HepG2 (cell line): ENCODE results near the gene STAP2. TPM values are rescaled to one million over a fixed set of nuclear protein-coding genes. Genes with fewer than 3 reads are reported as not detected.

Experiments used
- CEBPB ChIP-seq: IDR thresholded peaks from 2 replicates; pipeline ENCODE4 v1.6.1; 2011; ENCODE audit warnings: low read depth, low read length, improper control_type of control experiment, borderline replicate concordance
- CREB1 ChIP-seq, 2 experiments: fragments of 450-650 bp in 1 of 2; IDR thresholded peaks; 2 replicates each; pipeline ENCODE4 v1.6.1; 2016 to 2017; ENCODE audit warnings: control low read depth in 1 of 2, mild to moderate bottlenecking in 1 of 2, missing compliant biosample characterization in 1 of 2, missing genetic modification characterization in 1 of 2
- GLI4 ChIP-seq: sonication (generic); formaldehyde crosslinking; IDR thresholded peaks from 2 replicates; pipeline ENCODE4 v1.5.1; 2020; ENCODE audit warnings: missing genetic modification reagents, mild to moderate bottlenecking, moderate library complexity, borderline replicate concordance
- LBX2 ChIP-seq: sonication (generic); formaldehyde crosslinking; IDR thresholded peaks from 2 replicates; pipeline ENCODE4 v1.5.0; 2020; ENCODE audit warnings: missing genetic modification reagents, mild to moderate bottlenecking, borderline replicate concordance
- PHB2 ChIP-seq: fragments of 450-650 bp; IDR thresholded peaks from 2 replicates; pipeline ENCODE4 v1.6.1; 2018; ENCODE audit not compliant: partially characterized antibody
- RBM22 ChIP-seq: fragments of 200-400 bp; formaldehyde crosslinking; optimal IDR thresholded peaks from 2 replicates; pipeline ENCODE3; 2017; ENCODE audit warnings: mild to moderate bottlenecking, low read length, moderate library complexity
- REPIN1 ChIP-seq: sonication (generic); formaldehyde crosslinking; IDR thresholded peaks from 2 replicates; pipeline ENCODE4 v1.8.0; 2022; ENCODE audit warnings: missing genetic modification reagents, low read depth, mild to moderate bottlenecking, borderline replicate concordance
- ZMYM2 ChIP-seq: sonication (generic); formaldehyde crosslinking; IDR thresholded peaks from 2 replicates; pipeline ENCODE4 v1.8.0; 2022; ENCODE audit warnings: mild to moderate bottlenecking, missing genetic modification reagents
- ZNF160 ChIP-seq: sonication (generic); formaldehyde crosslinking; IDR thresholded peaks from 2 replicates; pipeline ENCODE4 v1.8.0; 2022; ENCODE audit warnings: mild to moderate bottlenecking, inconsistent platforms, missing genetic modification reagents
- ZNF607 ChIP-seq: sonication (generic); formaldehyde crosslinking; IDR thresholded peaks from 2 replicates; pipeline ENCODE4 v1.5.1; 2020; ENCODE audit warnings: missing genetic modification reagents, mild to moderate bottlenecking, borderline replicate concordance
- ZNF839 ChIP-seq: sonication (generic); formaldehyde crosslinking; IDR thresholded peaks from 2 replicates; pipeline ENCODE4 v1.4.0; 2020; ENCODE audit warnings: missing genetic modification reagents, mild to moderate bottlenecking, borderline replicate concordance
- ZNF841 ChIP-seq: sonication (generic); formaldehyde crosslinking; IDR thresholded peaks from 2 replicates; pipeline ENCODE4 v1.8.1; 2023; ENCODE audit warnings: missing genetic modification reagents, borderline replicate concordance
- ZNF850 ChIP-seq: sonication (generic); formaldehyde crosslinking; conservative IDR thresholded peaks from 2 replicates; pipeline ENCODE4 v1.9.0; 2021; ENCODE audit warnings: mild to moderate bottlenecking, missing genetic modification reagents
- polyA plus RNA-seq, 8 experiments: library from polyadenylated mRNA; depleted of rRNA in 3 of 8; stranded (reverse) in 7 of 8; unstranded in 1 of 8; fragments of >200 nt; fragmentation: Illumina TruSeq in 4 of 8; extraction: Trizol in 4 of 8; gene quantifications; 2 replicates each; pipeline versions ENCODE4 v1.2.1 to v1.2.3, GENCODE V29; 2011 to 2016; ENCODE audit warnings: low read depth in 4 of 8, missing spikeins in 1 of 8, mixed read lengths in 1 of 8; ENCODE audit not compliant: insufficient read depth in 1 of 8
- total RNA-seq, 5 experiments: library from RNA; depleted of rRNA; stranded (reverse); fragments of >200 nt; fragmentation: Illumina TruSeq; extraction: Trizol; gene quantifications; 2 replicates each; pipeline ENCODE4 v1.2.3, GENCODE V29; 2016; ENCODE audit warnings: low read depth in 1 of 5
- TF ChIP-seq, protein P1 (sequence below): sonication (generic); formaldehyde crosslinking; IDR thresholded peaks from 2 replicates; pipeline ENCODE4 v1.8.1; 2023; ENCODE audit warnings: mild to moderate bottlenecking, inconsistent platforms, moderate library complexity, missing genetic modification reagents, borderline replicate concordance
- TF ChIP-seq, protein P2 (sequence below): sonication (generic); formaldehyde crosslinking; IDR thresholded peaks from 2 replicates; pipeline ENCODE4 v1.4.0; 2020; ENCODE audit warnings: missing genetic modification reagents
- TF ChIP-seq, protein P3 (sequence below): sonication (generic); formaldehyde crosslinking; IDR thresholded peaks from 2 replicates; pipeline ENCODE4 v1.4.0; 2020; ENCODE audit warnings: mild to moderate bottlenecking, missing genetic modification reagents, borderline replicate concordance
- TF ChIP-seq, protein P4 (sequence below): sonication (generic); formaldehyde crosslinking; IDR thresholded peaks from 2 replicates; pipeline ENCODE4 v1.9.0; 2021; ENCODE audit warnings: missing genetic modification reagents, borderline replicate concordance

STAP2 gene
- total and polyA plus RNA-seq, 2 of the 13 experiments (the other 11 are each of a cell fraction or from before 2014, with no cell fraction given): 39.0 to 43.7 TPM

DNA sequence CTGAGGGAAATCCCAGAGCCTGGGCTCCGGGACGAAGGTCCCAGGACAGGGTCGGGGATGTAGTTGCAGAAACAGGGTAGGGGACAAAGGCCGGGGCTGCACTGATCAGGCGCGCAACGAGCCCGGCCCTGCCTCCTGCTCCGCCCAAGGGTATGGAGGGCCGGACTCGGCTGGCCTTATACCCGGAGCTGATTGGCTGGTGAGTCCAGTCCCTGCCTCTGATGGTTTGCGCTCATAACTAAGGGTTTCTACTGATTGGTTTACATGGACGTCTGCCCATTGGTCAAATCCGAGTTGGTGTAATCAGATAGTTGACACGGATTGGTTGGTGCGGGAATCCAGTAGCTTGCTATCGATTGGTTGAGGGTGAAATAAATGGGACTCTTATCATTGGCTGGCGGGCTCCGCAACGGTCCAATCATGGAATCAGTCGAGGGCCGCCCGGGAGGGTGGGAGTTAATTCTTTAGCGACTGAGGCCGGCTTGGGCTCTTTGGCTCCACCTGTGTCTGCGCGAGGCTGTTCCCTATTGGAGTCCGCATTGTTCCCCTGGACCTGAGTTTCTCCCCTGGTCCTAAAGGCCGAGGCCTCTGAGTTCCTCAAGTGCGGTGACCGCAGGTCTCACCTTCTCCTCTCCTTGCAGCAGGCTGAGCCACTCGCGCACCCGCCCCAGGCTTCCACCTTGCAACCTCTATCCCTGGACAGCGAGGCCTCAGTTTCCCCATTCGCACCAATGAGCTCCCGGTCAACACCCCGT lies 4.2 kb upstream of the STAP2 start (continued):
- TF ChIP-seq, protein P1, sequence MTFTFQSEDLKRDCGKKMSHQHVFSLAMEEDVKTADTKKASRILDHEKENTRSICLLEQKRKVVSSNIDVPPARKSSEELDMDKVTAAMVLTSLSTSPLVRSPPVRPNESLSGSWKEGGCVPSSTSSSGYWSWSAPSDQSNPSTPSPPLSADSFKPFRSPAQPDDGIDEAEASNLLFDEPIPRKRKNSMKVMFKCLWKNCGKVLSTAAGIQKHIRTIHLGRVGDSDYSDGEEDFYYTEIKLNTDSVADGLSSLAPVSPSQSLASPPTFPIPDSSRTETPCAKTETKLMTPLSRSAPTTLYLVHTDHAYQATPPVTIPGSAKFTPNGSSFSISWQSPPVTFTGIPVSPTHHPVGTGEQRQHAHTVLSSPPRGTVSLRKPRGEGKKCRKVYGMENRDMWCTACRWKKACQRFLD (CRISPR knock-in tag): 0 out of 2 replicates have a peak, but pooled peaks have one; percentile 22
- TF ChIP-seq ZNF850: peak; percentile 92; the same call in 1 of the 2 replicates
- no peak for TF ChIP-seq ZNF841 (CRISPR knock-in tag)
- no peak; the same call in 1 of the 2 replicates for TF ChIP-seq ZMYM2 (CRISPR knock-in tag)
- no peak for TF ChIP-seq RBM22
- peak; percentile 87 for TF ChIP-seq CREB1 (IDR thresholded peaks at IDR 0.05)
- peak; percentile 91 for TF ChIP-seq CREB1 (CRISPR knock-in tag; IDR thresholded peaks at IDR 0.05)
- TF ChIP-seq CEBPB: peak; percentile 12; the same call in 1 of the 2 replicates
- TF ChIP-seq PHB2: no peak
- no peak for TF ChIP-seq ZNF839 (CRISPR knock-in tag)
- TF ChIP-seq, protein P2, sequence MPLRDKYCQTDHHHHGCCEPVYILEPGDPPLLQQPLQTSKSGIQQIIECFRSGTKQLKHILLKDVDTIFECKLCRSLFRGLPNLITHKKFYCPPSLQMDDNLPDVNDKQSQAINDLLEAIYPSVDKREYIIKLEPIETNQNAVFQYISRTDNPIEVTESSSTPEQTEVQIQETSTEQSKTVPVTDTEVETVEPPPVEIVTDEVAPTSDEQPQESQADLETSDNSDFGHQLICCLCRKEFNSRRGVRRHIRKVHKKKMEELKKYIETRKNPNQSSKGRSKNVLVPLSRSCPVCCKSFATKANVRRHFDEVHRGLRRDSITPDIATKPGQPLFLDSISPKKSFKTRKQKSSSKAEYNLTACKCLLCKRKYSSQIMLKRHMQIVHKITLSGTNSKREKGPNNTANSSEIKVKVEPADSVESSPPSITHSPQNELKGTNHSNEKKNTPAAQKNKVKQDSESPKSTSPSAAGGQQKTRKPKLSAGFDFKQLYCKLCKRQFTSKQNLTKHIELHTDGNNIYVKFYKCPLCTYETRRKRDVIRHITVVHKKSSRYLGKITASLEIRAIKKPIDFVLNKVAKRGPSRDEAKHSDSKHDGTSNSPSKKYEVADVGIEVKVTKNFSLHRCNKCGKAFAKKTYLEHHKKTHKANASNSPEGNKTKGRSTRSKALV (CRISPR knock-in tag): no peak
- TF ChIP-seq, protein P3, sequence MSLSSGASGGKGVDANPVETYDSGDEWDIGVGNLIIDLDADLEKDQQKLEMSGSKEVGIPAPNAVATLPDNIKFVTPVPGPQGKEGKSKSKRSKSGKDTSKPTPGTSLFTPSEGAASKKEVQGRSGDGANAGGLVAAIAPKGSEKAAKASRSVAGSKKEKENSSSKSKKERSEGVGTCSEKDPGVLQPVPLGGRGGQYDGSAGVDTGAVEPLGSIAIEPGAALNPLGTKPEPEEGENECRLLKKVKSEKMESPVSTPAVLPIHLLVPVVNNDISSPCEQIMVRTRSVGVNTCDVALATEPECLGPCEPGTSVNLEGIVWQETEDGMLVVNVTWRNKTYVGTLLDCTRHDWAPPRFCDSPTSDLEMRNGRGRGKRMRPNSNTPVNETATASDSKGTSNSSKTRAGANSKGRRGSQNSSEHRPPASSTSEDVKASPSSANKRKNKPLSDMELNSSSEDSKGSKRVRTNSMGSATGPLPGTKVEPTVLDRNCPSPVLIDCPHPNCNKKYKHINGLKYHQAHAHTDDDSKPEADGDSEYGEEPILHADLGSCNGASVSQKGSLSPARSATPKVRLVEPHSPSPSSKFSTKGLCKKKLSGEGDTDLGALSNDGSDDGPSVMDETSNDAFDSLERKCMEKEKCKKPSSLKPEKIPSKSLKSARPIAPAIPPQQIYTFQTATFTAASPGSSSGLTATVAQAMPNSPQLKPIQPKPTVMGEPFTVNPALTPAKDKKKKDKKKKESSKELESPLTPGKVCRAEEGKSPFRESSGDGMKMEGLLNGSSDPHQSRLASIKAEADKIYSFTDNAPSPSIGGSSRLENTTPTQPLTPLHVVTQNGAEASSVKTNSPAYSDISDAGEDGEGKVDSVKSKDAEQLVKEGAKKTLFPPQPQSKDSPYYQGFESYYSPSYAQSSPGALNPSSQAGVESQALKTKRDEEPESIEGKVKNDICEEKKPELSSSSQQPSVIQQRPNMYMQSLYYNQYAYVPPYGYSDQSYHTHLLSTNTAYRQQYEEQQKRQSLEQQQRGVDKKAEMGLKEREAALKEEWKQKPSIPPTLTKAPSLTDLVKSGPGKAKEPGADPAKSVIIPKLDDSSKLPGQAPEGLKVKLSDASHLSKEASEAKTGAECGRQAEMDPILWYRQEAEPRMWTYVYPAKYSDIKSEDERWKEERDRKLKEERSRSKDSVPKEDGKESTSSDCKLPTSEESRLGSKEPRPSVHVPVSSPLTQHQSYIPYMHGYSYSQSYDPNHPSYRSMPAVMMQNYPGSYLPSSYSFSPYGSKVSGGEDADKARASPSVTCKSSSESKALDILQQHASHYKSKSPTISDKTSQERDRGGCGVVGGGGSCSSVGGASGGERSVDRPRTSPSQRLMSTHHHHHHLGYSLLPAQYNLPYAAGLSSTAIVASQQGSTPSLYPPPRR (CRISPR knock-in tag): no peak
- TF ChIP-seq, protein P4, sequence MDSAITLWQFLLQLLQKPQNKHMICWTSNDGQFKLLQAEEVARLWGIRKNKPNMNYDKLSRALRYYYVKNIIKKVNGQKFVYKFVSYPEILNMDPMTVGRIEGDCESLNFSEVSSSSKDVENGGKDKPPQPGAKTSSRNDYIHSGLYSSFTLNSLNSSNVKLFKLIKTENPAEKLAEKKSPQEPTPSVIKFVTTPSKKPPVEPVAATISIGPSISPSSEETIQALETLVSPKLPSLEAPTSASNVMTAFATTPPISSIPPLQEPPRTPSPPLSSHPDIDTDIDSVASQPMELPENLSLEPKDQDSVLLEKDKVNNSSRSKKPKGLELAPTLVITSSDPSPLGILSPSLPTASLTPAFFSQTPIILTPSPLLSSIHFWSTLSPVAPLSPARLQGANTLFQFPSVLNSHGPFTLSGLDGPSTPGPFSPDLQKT (CRISPR knock-in tag): no peak
- no peak for TF ChIP-seq ZNF607 (CRISPR knock-in tag)
- no peak for TF ChIP-seq GLI4 (CRISPR knock-in tag)
- no peak for TF ChIP-seq LBX2 (CRISPR knock-in tag)
- TF ChIP-seq REPIN1 (CRISPR knock-in tag): peak; percentile 52; the same call in 1 of the 2 replicates
- 0 out of 2 replicates have a peak, but pooled peaks have one; percentile 71 for TF ChIP-seq ZNF160 (CRISPR knock-in tag)
